ENCODE data around the gene TEAD1. TPM values are rescaled to one million over a fixed set of nuclear protein-coding genes. Genes with fewer than 3 reads are reported as not detected.

TEAD1 gene
- total RNA-seq, 1 donor from 2014 or later = 163 TPM

DNA sequence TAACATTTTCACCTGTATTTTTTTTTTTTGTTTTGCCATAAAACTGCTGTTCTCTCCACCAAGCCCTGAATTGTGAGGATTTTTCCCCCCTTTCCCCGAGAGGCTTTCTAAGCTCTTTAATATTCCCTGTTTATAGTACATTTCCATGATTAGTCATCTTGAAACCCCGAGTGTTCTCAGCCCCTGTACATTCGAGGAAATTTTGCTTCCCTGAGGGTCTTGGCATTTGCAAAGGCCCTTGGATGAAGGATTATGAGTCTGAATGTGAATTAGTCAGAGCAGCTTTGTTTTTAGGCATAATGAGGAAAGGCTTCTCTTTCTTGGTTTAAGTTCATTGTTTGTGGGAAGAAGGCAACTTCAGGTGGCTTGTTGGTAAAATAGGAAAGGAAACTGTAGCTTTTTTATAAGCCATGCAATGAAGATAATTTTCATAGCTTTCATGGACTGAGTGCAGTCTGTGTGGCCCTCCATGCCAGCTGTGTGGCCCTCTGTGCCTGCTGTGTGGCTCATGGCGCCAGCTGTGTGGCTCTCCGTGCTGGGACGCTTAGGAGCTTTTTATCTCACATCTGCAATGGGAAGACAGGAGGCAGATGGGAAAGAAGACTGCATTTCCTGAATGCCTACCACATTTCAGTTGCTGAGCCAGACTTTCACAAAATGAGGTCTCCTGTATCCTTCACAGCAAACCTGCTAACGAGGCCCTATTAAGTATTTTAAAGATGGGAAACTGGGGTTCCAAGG is 129.0 kb downstream of the TEAD1 start:
- no peak for DNase-seq (ENCODE audit: low spot score in 2 of 2, unreplicated experiment in 2 of 2)
- H3K4me3 Mint-ChIP-seq = peak overlapping the region; percentile 6
- H3K9me3 Mint-ChIP-seq = no peaks in the 10 kb centered on the region
- H3K27ac Mint-ChIP-seq = peak overlapping the region; percentile 97
- H3K4me1 Mint-ChIP-seq = peaks cover 100% of the 10 kb centered on the region
- no peaks in the 10 kb centered on the region for H3K36me3 Mint-ChIP-seq
- H3K27me3 Mint-ChIP-seq (ENCODE audit: low read depth) = no peaks in the 10 kb centered on the region
- TF ChIP-seq, protein P1, sequence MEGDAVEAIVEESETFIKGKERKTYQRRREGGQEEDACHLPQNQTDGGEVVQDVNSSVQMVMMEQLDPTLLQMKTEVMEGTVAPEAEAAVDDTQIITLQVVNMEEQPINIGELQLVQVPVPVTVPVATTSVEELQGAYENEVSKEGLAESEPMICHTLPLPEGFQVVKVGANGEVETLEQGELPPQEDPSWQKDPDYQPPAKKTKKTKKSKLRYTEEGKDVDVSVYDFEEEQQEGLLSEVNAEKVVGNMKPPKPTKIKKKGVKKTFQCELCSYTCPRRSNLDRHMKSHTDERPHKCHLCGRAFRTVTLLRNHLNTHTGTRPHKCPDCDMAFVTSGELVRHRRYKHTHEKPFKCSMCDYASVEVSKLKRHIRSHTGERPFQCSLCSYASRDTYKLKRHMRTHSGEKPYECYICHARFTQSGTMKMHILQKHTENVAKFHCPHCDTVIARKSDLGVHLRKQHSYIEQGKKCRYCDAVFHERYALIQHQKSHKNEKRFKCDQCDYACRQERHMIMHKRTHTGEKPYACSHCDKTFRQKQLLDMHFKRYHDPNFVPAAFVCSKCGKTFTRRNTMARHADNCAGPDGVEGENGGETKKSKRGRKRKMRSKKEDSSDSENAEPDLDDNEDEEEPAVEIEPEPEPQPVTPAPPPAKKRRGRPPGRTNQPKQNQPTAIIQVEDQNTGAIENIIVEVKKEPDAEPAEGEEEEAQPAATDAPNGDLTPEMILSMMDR (IDR thresholded peaks at IDR 0.05; ENCODE audit: unreplicated experiment) = no peak

DNA sequence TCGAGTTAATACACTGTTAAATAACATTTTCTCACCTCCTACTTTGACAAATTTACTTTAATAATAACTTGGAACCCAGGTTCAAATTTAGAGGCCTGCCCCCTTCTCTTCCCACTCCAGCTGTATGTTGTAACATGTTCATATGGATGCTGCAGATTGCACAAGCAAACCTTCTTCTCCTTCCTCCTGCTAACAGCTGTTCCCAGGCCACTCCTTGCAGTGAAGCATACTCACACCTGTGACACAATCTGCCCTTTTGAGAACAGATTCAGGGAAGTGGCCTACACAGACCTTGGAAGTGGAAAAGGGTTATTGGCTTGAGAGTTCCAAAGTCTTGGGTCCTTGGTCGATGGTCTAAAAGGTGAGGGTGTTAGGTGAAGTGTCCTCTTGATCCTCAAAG is 131.9 kb downstream of the TEAD1 start:
- no peak overlapping the region for H3K4me3 Mint-ChIP-seq
- DNase-seq (ENCODE audit: low spot score in 2 of 2, unreplicated experiment in 2 of 2) = no peak
- no peaks in the 10 kb centered on the region for H3K27me3 Mint-ChIP-seq (ENCODE audit: low read depth)
- peaks cover 97% of the 10 kb centered on the region for H3K4me1 Mint-ChIP-seq
- TF ChIP-seq, protein P1 (IDR thresholded peaks at IDR 0.05; ENCODE audit: unreplicated experiment) = no peak
- no peaks in the 10 kb centered on the region for H3K9me3 Mint-ChIP-seq
- H3K36me3 Mint-ChIP-seq = no peaks in the 10 kb centered on the region
- H3K27ac Mint-ChIP-seq = peak overlapping the region; percentile 97

GRCh38 chr11:12807621-12808020 is 133.4 kb downstream of the TEAD1 start:
- H3K4me3 Mint-ChIP-seq = no peak overlapping the region

DNA sequence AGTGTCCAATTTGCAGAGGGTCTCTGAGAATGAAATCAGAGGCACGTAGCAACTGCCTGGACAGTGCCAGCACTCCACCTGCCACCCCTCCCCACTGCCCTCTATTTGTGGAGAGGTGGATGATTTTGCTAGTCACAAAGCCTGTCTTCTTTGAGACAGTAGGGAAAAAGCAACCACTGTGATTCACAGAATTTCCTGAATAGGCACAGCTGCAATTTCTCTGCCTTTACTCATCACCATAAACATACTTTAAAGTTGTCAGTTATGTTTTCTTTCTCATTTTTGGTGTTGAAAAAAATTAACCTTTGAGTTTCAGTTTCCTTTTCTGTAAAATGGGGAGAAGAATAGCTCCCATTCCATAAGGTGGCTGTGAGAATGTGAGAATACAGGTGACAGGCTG is 134.3 kb downstream of the TEAD1 start:
- Mint-ChIP-seq H3K27me3 (ENCODE audit: low read depth) (no peaks in the 10 kb centered on the region), H3K4me3 (no peak overlapping the region), H3K27ac (peak overlapping the region; percentile 21), H3K4me1 (peaks cover 92% of the 10 kb centered on the region), H3K36me3 (no peaks in the 10 kb centered on the region), H3K9me3 (no peaks in the 10 kb centered on the region)
- DNase-seq (ENCODE audit: low spot score in 2 of 2, unreplicated experiment in 2 of 2) = no peak
- TF ChIP-seq, protein P1 (IDR thresholded peaks at IDR 0.05; ENCODE audit: unreplicated experiment) = no peak

More at GRCh38 chr11:12807621-12808020, 133.4 kb downstream of the TEAD1 start:
- H3K36me3 Mint-ChIP-seq = no peaks in the 10 kb centered on the region
- H3K27me3 Mint-ChIP-seq (ENCODE audit: low read depth) = no peaks in the 10 kb centered on the region
- H3K4me1 Mint-ChIP-seq = peaks cover 92% of the 10 kb centered on the region
- peak overlapping the region; percentile 89 for H3K27ac Mint-ChIP-seq
- TF ChIP-seq, protein P1 (IDR thresholded peaks at IDR 0.05; ENCODE audit: unreplicated experiment) = no peak
- no peak for DNase-seq (ENCODE audit: low spot score in 2 of 2, unreplicated experiment in 2 of 2)
- H3K9me3 Mint-ChIP-seq = no peaks in the 10 kb centered on the region

DNA sequence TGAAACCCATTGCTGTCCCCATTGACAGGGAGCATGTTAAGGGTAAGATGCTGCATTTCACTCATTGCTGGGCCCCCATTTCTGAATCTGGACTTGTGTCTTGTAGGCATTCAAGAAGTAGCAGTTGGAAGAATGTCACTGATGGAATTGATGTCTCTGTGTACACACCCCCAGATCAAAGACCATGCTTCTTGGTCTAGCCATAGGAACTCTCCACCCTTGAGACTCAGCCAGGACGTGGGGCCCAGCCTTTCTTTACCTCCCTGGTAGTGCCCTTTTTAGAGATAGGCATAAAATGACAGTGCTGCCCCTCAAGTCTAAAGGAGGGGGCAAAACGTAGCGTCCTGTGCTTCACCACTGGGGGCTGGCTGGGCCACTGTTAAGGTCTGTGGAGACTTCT is 135.1 kb downstream of the TEAD1 start:
- H3K9me3 Mint-ChIP-seq = no peaks in the 10 kb centered on the region
- DNase-seq (ENCODE audit: low spot score in 2 of 2, unreplicated experiment in 2 of 2) = no peak
- H3K27ac Mint-ChIP-seq = no peak overlapping the region
- TF ChIP-seq, protein P1 (IDR thresholded peaks at IDR 0.05; ENCODE audit: unreplicated experiment) = no peak
- H3K27me3 Mint-ChIP-seq (ENCODE audit: low read depth) = no peaks in the 10 kb centered on the region
- H3K4me1 Mint-ChIP-seq = peaks cover 92% of the 10 kb centered on the region
- H3K4me3 Mint-ChIP-seq = no peak overlapping the region
- H3K36me3 Mint-ChIP-seq = no peaks in the 10 kb centered on the region
